HepG2 (cell line): ENCODE data around the gene AGRN. TPM values are rescaled to one million over a fixed set of nuclear protein-coding genes. Genes with fewer than 3 reads are reported as not detected.
A peak's percentile ranks its signal among the peaks of the same experiment; 100 is the strongest.

Experiments used
- ARID2 ChIP-seq: sonication (generic); formaldehyde crosslinking; IDR thresholded peaks from 2 replicates; pipeline ENCODE4 v1.8.1; 2022; ENCODE audit warnings: mild to moderate bottlenecking, missing genetic modification reagents, borderline replicate concordance
- ARNTL ChIP-seq: sonication (generic); formaldehyde crosslinking; IDR thresholded peaks from 2 replicates; pipeline ENCODE4 v1.4.0; 2020; ENCODE audit warnings: mild to moderate bottlenecking, missing genetic modification reagents
- ATF5 ChIP-seq: sonication (generic); formaldehyde crosslinking; IDR thresholded peaks from 2 replicates; pipeline ENCODE4 v1.4.0; 2020; ENCODE audit warnings: mild to moderate bottlenecking, low read depth, missing genetic modification reagents
- FOXJ3 ChIP-seq: sonication (generic); formaldehyde crosslinking; IDR thresholded peaks from 2 replicates; pipeline ENCODE4 v1.4.0; 2020; ENCODE audit warnings: missing genetic modification reagents, mild to moderate bottlenecking, borderline replicate concordance
- MAZ ChIP-seq, 2 experiments: sonication (generic) in 1 of 2; formaldehyde crosslinking in 1 of 2; IDR thresholded peaks; 2 replicates each; pipeline versions ENCODE4 v1.5.0 to v1.6.1; 2012 to 2020; ENCODE audit warnings: low read depth in 2 of 2, mild to moderate bottlenecking in 2 of 2, borderline replicate concordance in 1 of 2, improper control_type of control experiment in 1 of 2, low read length in 1 of 2, missing genetic modification reagents in 1 of 2, moderate library complexity in 1 of 2
- PCBP2 ChIP-seq: fragments of 200-400 bp; formaldehyde crosslinking; optimal IDR thresholded peaks from 2 replicates; pipeline ENCODE3; 2018; ENCODE audit warnings: low read length, low read depth; ENCODE audit not compliant: poor library complexity, severe bottlenecking
- PRDM10 ChIP-seq: sonication (generic); formaldehyde crosslinking; IDR thresholded peaks from 2 replicates; pipeline ENCODE4 v1.4.0; 2020; ENCODE audit warnings: low read depth, missing genetic modification reagents
- UBTF ChIP-seq: sonication (generic); formaldehyde crosslinking; IDR thresholded peaks from 2 replicates; pipeline ENCODE4 v1.4.0; 2020; ENCODE audit warnings: mild to moderate bottlenecking, missing genetic modification reagents
- ZNF275 ChIP-seq: sonication (generic); formaldehyde crosslinking; IDR thresholded peaks from 2 replicates; pipeline ENCODE4 v1.8.0; 2022; ENCODE audit warnings: missing genetic modification reagents, mild to moderate bottlenecking, inconsistent platforms, borderline replicate concordance
- ZNF337 ChIP-seq: sonication (generic); formaldehyde crosslinking; IDR thresholded peaks from 2 replicates; pipeline ENCODE4 v1.5.1; 2020; ENCODE audit warnings: missing genetic modification reagents, low read depth, mild to moderate bottlenecking, borderline replicate concordance
- ZNF468 ChIP-seq: sonication (generic); formaldehyde crosslinking; IDR thresholded peaks from 2 replicates; pipeline ENCODE4 v1.8.0; 2022; ENCODE audit warnings: mild to moderate bottlenecking, moderate library complexity, missing genetic modification reagents
- ZNF503 ChIP-seq: sonication (generic); formaldehyde crosslinking; IDR thresholded peaks from 2 replicates; pipeline ENCODE4 v1.4.0; 2020; ENCODE audit warnings: missing genetic modification reagents
- ZNF577 ChIP-seq: sonication (generic); formaldehyde crosslinking; IDR thresholded peaks from 2 replicates; pipeline ENCODE4 v1.4.0; 2020; ENCODE audit warnings: mild to moderate bottlenecking, low read depth, missing genetic modification reagents, borderline replicate concordance
- ZNF775 ChIP-seq: sonication (generic); formaldehyde crosslinking; IDR thresholded peaks from 2 replicates; pipeline ENCODE4 v1.4.0; 2020; ENCODE audit warnings: missing genetic modification reagents, mild to moderate bottlenecking, moderate library complexity, borderline replicate concordance
- ZNF776 ChIP-seq: sonication (generic); formaldehyde crosslinking; IDR thresholded peaks from 2 replicates; pipeline ENCODE4 v1.4.0; 2020; ENCODE audit warnings: mild to moderate bottlenecking, missing genetic modification reagents
- ZSCAN22 ChIP-seq: sonication (generic); formaldehyde crosslinking; IDR thresholded peaks from 2 replicates; pipeline ENCODE4 v1.4.0; 2020; ENCODE audit warnings: mild to moderate bottlenecking, missing genetic modification reagents
- ZSCAN29 ChIP-seq: sonication (generic); formaldehyde crosslinking; conservative IDR thresholded peaks from 2 replicates; pipeline ENCODE4 v1.4.0; 2020; ENCODE audit warnings: mild to moderate bottlenecking, missing genetic modification reagents
- polyA plus RNA-seq, 8 experiments: library from polyadenylated mRNA; depleted of rRNA in 3 of 8; stranded (reverse) in 7 of 8; unstranded in 1 of 8; fragments of >200 nt; fragmentation: Illumina TruSeq in 4 of 8; extraction: Trizol in 4 of 8; gene quantifications; 2 replicates each; pipeline versions ENCODE4 v1.2.1 to v1.2.3, GENCODE V29; 2011 to 2016; ENCODE audit warnings: low read depth in 4 of 8, missing spikeins in 1 of 8, mixed read lengths in 1 of 8; ENCODE audit not compliant: insufficient read depth in 1 of 8
- total RNA-seq, 5 experiments: library from RNA; depleted of rRNA; stranded (reverse); fragments of >200 nt; fragmentation: Illumina TruSeq; extraction: Trizol; gene quantifications; 2 replicates each; pipeline ENCODE4 v1.2.3, GENCODE V29; 2016; ENCODE audit warnings: low read depth in 1 of 5

AGRN gene
- total and polyA plus RNA-seq, 2 of the 13 experiments (the other 11 are each of a cell fraction or from before 2014, with no cell fraction given) = 29.8 to 65.2 TPM

GRCh38 chr1:1013105-1013921 is 6.6 kb upstream of the AGRN start, which contains the start of gene ISG15 (continued):
- no peak for TF ChIP-seq ZNF337 (CRISPR knock-in tag)
- TF ChIP-seq ARNTL (CRISPR knock-in tag) = no peak
- no peak for TF ChIP-seq FOXJ3 (CRISPR knock-in tag)
- TF ChIP-seq ZNF468 = no peak
- 0 out of 2 replicates have a peak, but pooled peaks have one; percentile 56 for TF ChIP-seq ZNF275
- TF ChIP-seq ARID2 (CRISPR knock-in tag) = peak; percentile 72; the same call in 1 of the 2 replicates
- TF ChIP-seq ZNF503 = no peak
- no peak for TF ChIP-seq ZSCAN22 (CRISPR knock-in tag)
- no peak for TF ChIP-seq ZNF577
- no peak for TF ChIP-seq ZNF775 (CRISPR knock-in tag)
- TF ChIP-seq ZSCAN29 = no peak
- no peak for TF ChIP-seq PCBP2
- TF ChIP-seq ZNF776 (CRISPR knock-in tag) = peak; percentile 31; the same call in 1 of the 2 replicates
- no peak for TF ChIP-seq MAZ (IDR thresholded peaks at IDR 0.05; ENCODE audit: borderline replicate concordance, low read depth, low read length)
- peak; percentile 70 for TF ChIP-seq MAZ (CRISPR knock-in tag; IDR thresholded peaks at IDR 0.05; ENCODE audit: low read depth)
- TF ChIP-seq UBTF (CRISPR knock-in tag) = peak; percentile 75
- TF ChIP-seq ATF5 = no peak
- peak; percentile 16; the same call in 1 of the 2 replicates for TF ChIP-seq PRDM10 (CRISPR knock-in tag)
